Heart left ventricle (tissue), 16 donors: ENCODE data around the gene NXPH4. TPM values are rescaled to one million over a fixed set of nuclear protein-coding genes. Genes with fewer than 3 reads are reported as not detected.

ENCODE experiments used
- ATAC-seq, 4 donors: fragments of 200-7000 bp; cut with Tn5 transposase; one replicate each; pipeline ENCODE4 v1.9.1; 2020 to 2022; ENCODE audit warnings: moderate library complexity in 4 of 4, mild to moderate bottlenecking in 3 of 4, moderate number of reproducible peaks in 1 of 4
- DNase-seq, 5 donors: peaks; one replicate each; pipeline ENCODE4 v3.0.0-alpha.2; 2020
- H3K27ac ChIP-seq, 12 donors: fragments of 200-600 bp; sonication (generic) in 4 of 12; one replicate each; pipeline versions ENCODE4 v1.5.0 to v1.8.0; 2016 to 2022; ENCODE audit warnings: mild to moderate bottlenecking in 2 of 12
- H3K27me3 ChIP-seq, 9 donors: fragments of 200-600 bp; sonication (generic) in 2 of 9; one replicate each; pipeline versions ENCODE4 v1.5.1 to v1.8.0; 2016 to 2022; ENCODE audit warnings: mild to moderate bottlenecking in 3 of 9
- H3K36me3 ChIP-seq, 9 donors: fragments of 200-600 bp; sonication (generic) in 2 of 9; one replicate each; pipeline versions ENCODE4 v1.5.0 to v1.8.0; 2018 to 2022; ENCODE audit warnings: mild to moderate bottlenecking in 2 of 9
- H3K4me1 ChIP-seq, 12 donors: fragments of 200-600 bp; sonication (generic) in 4 of 12; one replicate each; pipeline versions ENCODE4 v1.5.0 to v1.8.0; 2016 to 2022; ENCODE audit warnings: mild to moderate bottlenecking in 3 of 12
- H3K4me3 ChIP-seq, 12 donors: fragments of 200-600 bp; sonication (generic) in 4 of 12; one replicate each; pipeline versions ENCODE4 v1.5.0 to v1.8.0; 2017 to 2022; ENCODE audit warnings: mild to moderate bottlenecking in 9 of 12, moderate library complexity in 4 of 12
- H3K9me3 ChIP-seq, 12 donors: fragments of 200-600 bp; sonication (generic) in 4 of 12; one replicate each; pipeline versions ENCODE4 v1.5.0 to v1.8.0; 2016 to 2022; ENCODE audit warnings: mild to moderate bottlenecking in 1 of 12
- POLR2A ChIP-seq, 2 donors: fragments of 450-650 bp; IDR thresholded peaks; one replicate each; pipeline ENCODE4 v1.6.1; 2017; ENCODE audit warnings: antibody characterized with exemption in 2 of 2, mild to moderate bottlenecking in 2 of 2, moderate library complexity in 2 of 2
- WGBS, 4 donors: extraction: QIAGEN DNeasy Blood & Tissue Kit in 2 of 4; methylation state at CpG; one replicate each; pipeline versions ENCODE4 v1.1.5 to v1.1.7; 2013 to 2018; 5-methylcytosine and 5-hydroxymethylcytosine counted together
- intact Hi-C, 10 donors: fragments of 100-400 bp; cut with DNase I; formaldehyde crosslinking; loops; one replicate each; pipeline versions ENCODE4 v1.11.1 to v1.14.2; 2022
- polyA plus RNA-seq, 2 donors: library from polyadenylated mRNA; stranded (reverse); fragments of 200-250 nt; gene quantifications; one replicate each; pipeline ENCODE4 v1.2.3, GENCODE V29; 2013
- total RNA-seq, 9 donors: library from RNA; depleted of rRNA in 2 of 9; stranded (reverse); fragments of >200 nt in 2 of 9; fragmentation: NEBNext Ultra II Directional in 3 of 9; extraction: Animal tissue kit (Norgen Biotek cat#: 25700) in 3 of 9; gene quantifications; one replicate each; pipeline versions ENCODE4 v1.1.0 to v1.2.4, GENCODE V29; 2016 to 2023
- TF ChIP-seq, protein P1 (sequence below), 12 donors: fragments of 200-600 bp; sonication (generic) in 4 of 12; IDR thresholded peaks; one replicate each; pipeline versions ENCODE4 v1.5.0 to v1.8.0; 2018 to 2022; ENCODE audit warnings: antibody characterized with exemption in 12 of 12, mild to moderate bottlenecking in 5 of 12
- donor health status: ischemic (EF 13 %, LVEDD 7.1; RV severe dilation, severe dysfunction).
- donor health status: healthy with polysubstance abuse.
- donor health status: DM: no; HTN: yes; CAD: no.
- donor health status: DM: no; HTN: no; CAD: no.
- donor health status: ischemic (EF 25% LVEDD 6.9; RV normal size, moderate dysfunction).
- donor health status: ischemic (EF 25% LVEDD 5.7; RV mildly dilated, moderate dysfunction).
- donor health status: healthy.
- donor health status: DM: yes; HTN: yes; CAD: no.
- donor health status: ischemic (EF 35%, LVEDD 5.7; RV mildly dilated, moderate dysfunction).
- donor health status: nonischemic (EF 11% LVEDD 7.7; RV severe dilation, severe dysfunction).
- donor health status: DM: yes; HTN: yes; CAD: no.
- donor health status: PGD.
- donor health status: ischemic (EF 29% LVEDD 5.4; RV normal size, mild dysfunction).
- donor health status: nonischemic (EF 23%, LVEDD 6.1; RV moderate dilation, normal function).

The NXPH4 gene
- total and polyA plus RNA-seq, 11 donors = 1.3 to 8.0 (median 3.0) TPM

DNA sequence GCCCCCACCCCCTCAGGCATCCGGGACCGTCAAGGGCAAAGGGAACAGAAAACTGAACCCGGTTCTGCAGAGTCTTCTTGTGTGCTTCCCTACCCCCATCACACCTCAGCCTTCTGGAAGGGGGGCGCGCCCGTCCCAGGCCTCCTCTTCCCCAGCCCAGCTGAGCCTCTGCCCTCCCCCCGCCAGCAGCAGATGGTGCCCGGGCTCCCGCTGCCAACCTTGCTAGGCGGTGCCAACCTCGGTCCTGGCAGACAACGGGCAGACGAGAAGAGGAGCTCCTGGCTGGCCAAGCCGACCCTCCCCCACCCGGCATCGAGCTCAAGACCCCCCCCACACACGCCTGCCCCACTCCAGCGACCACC, 25.7 kb downstream of the NXPH4 start:
- Histone ChIP-seq H3K9me3 (no peaks in the 10 kb centered on the region), H3K27ac (no peak overlapping the region), H3K4me1 (peaks cover 5 to 67% (median 50%) of the 10 kb centered on the region in 12 donors), H3K4me3 (peak overlapping the region in 11 of 12 donors; percentile 19 to 57 (median 45)), H3K27me3 (peaks cover 4 to 61% (median 36%) of the 10 kb centered on the region in 9 donors), H3K36me3 (no peaks in the 10 kb centered on the region)
- TF ChIP-seq POLR2A (IDR thresholded peaks at IDR 0.05) = no peak
- TF ChIP-seq, protein P1, sequence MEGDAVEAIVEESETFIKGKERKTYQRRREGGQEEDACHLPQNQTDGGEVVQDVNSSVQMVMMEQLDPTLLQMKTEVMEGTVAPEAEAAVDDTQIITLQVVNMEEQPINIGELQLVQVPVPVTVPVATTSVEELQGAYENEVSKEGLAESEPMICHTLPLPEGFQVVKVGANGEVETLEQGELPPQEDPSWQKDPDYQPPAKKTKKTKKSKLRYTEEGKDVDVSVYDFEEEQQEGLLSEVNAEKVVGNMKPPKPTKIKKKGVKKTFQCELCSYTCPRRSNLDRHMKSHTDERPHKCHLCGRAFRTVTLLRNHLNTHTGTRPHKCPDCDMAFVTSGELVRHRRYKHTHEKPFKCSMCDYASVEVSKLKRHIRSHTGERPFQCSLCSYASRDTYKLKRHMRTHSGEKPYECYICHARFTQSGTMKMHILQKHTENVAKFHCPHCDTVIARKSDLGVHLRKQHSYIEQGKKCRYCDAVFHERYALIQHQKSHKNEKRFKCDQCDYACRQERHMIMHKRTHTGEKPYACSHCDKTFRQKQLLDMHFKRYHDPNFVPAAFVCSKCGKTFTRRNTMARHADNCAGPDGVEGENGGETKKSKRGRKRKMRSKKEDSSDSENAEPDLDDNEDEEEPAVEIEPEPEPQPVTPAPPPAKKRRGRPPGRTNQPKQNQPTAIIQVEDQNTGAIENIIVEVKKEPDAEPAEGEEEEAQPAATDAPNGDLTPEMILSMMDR (IDR thresholded peaks at IDR 0.05) = no peak
- DNase-seq = peak; percentile 55 to 79 (median 70)
- peak in 2 of 4 donors; percentile 1 to 20 for ATAC-seq
- intact Hi-C loops = no loop called here
- WGBS, 4 donors = 4 to 8% (median 4%) methylated on average over 15 to 18 of the region's 18 CpGs

DNA sequence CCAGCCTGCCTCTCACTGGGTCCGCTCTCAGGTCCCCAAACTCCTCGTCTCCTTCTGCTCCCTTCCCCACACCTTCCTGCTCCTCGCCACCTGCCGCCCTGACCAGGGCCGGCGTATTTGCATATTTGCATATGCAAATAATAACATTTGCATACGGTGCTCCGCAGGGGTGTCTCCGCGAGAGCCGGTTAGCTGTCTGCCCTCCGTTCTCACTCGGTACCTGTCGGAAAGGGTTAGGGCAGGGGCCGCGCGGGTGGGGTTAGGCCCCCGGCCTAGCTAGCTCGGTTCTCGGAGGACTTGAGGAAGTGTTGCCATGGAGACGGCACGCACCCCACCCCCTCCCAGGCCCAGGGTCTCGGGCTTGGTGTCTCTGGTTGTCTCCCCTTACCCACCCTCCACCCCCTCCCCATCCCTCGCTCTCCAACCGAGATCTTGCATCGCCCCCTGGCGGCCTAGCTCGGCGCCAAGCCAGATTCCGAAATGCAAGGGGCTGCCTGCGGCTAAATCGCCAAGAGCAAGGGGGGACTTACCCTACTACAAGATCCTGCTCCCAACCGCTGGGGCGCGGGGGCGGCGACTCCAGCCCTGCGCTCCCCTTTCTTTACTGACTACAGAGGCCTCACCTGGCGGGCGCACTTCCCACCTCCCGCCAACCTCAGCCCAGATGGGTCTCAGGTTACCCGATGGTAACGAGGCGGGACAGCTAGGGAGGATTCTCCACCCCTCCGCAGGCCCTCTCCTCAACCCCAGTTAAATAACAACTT, 26.3 kb downstream of the NXPH4 start:
- no peak for TF ChIP-seq POLR2A (IDR thresholded peaks at IDR 0.05)
- TF ChIP-seq, protein P1 (IDR thresholded peaks at IDR 0.05) = peak; percentile 42 to 67 (median 59)
- H3K27me3 ChIP-seq = peaks cover 4 to 56% (median 35%) of the 10 kb centered on the region in 9 donors
- DNase-seq = peak; percentile 49 to 82 (median 57)
- H3K27ac ChIP-seq = peak overlapping the region in 2 of 12 donors; percentile 9 to 33
- peaks cover 5 to 61% (median 49%) of the 10 kb centered on the region in 12 donors for H3K4me1 ChIP-seq
- peak in 2 of 4 donors; percentile 1 to 15 for ATAC-seq
- peak overlapping the region; percentile 11 to 57 (median 44) for H3K4me3 ChIP-seq
- WGBS, 4 donors = 2 to 5% (median 3%) methylated on average over 17 to 45 of the region's 45 CpGs
- no peaks in the 10 kb centered on the region for H3K36me3 ChIP-seq
- intact Hi-C loops = loop anchor here in 4 of 10 donors (1.0 kb wide), 2 partner anchors 29 to 30 kb away; no protein-coding TSS in a partner anchor
- H3K9me3 ChIP-seq = no peaks in the 10 kb centered on the region

GRCh38 chr12:57243521-57244311, 27.1 kb downstream of the NXPH4 start:
- H3K27me3 ChIP-seq = peaks cover 4 to 47% (median 29%) of the 10 kb centered on the region in 9 donors
- intact Hi-C loops = loop anchor here in 4 of 10 donors (1.0 kb wide), 2 partner anchors 29 to 30 kb away; no protein-coding TSS in a partner anchor
- ATAC-seq (peak; percentile 5 to 35 (median 18)), DNase-seq (peak; percentile 66 to 90 (median 77))
- peaks cover 5 to 53% (median 41%) of the 10 kb centered on the region in 12 donors for H3K4me1 ChIP-seq
- H3K9me3 ChIP-seq = no peaks in the 10 kb centered on the region
- TF ChIP-seq, protein P1 (IDR thresholded peaks at IDR 0.05) = peak; percentile 65 to 85 (median 72)
- TF ChIP-seq POLR2A (IDR thresholded peaks at IDR 0.05) = no peak
- H3K36me3 ChIP-seq = no peaks in the 10 kb centered on the region
- peak overlapping the region; percentile 11 to 57 (median 44) for H3K4me3 ChIP-seq
- peak overlapping the region in 2 of 12 donors; percentile 9 to 33 for H3K27ac ChIP-seq
- 11 to 18% (median 14%) methylated on average over 36 to 41 of the region's 41 CpGs for WGBS, 4 donors
